Panc1 (cell line): Measurements from ENCODE around the gene POU4F2. TPM values are rescaled to one million over a fixed set of nuclear protein-coding genes. Genes with fewer than 3 reads are reported as not detected.

Source experiments
- ATAC-seq: fragments of 200-7000 bp; cut with Tn5 transposase; 2 replicates; pipeline ENCODE4 v1.9.1; 2020; ENCODE audit warnings: mild to moderate bottlenecking, moderate library complexity
- Bru-seq: library from RNA; stranded (reverse); fragments of 400-500 nt; gene quantifications from one replicate; lab custom pipeline; 2021; lab: Mats Ljungman, UMichigan
- BruChase-seq, 2 experiments: library from RNA; stranded (reverse); fragments of 400-500 nt; gene quantifications; one replicate each; lab custom pipeline; 2021; lab: Mats Ljungman, UMichigan
- BruUV-seq: library from RNA; stranded (reverse); fragments of 400-500 nt; replicated peaks from 2 replicates; lab custom pipeline; 2021; lab: Mats Ljungman, UMichigan
- CTCF ChIA-PET: fragments of 300-600 bp; sonication (Branson Sonifier 250); formaldehyde crosslinking; loops from one replicate; lab custom pipeline; 2022; ENCODE audit warnings: antibody characterized with exemption; lab: Charles Lee
- POLR2A ChIA-PET: fragments of 300-600 bp; sonication (Branson Sonifier 250); formaldehyde crosslinking; loops from one replicate; lab custom pipeline; 2022; ENCODE audit warnings: antibody characterized with exemption; lab: Charles Lee
- DNase-seq: peaks from one replicate; pipeline ENCODE4 v3.0.0-alpha.2; 2010; ENCODE audit warnings: low read depth, low spot score
- H3K27ac ChIP-seq: 2 replicates; pipeline ENCODE4 v1.5.1; 2011; ENCODE audit warnings: mild to moderate bottlenecking, low read length, inconsistent platforms
- H3K27me3 ChIP-seq: fragments of 200-500 bp; sonication (Bioruptor generic); 2 replicates; pipeline ENCODE4 v1.6.0; 2014; ENCODE audit warnings: low read length, inconsistent platforms; ENCODE audit not compliant: control insufficient read depth, insufficient read depth
- H3K36me3 ChIP-seq: fragments of 200-500 bp; sonication (Bioruptor generic); 2 replicates; pipeline ENCODE4 v1.5.1; 2014; ENCODE audit warnings: inconsistent platforms, mild to moderate bottlenecking, low read length, moderate library complexity; ENCODE audit not compliant: control insufficient read depth, insufficient read depth
- H3K4me1 ChIP-seq: 2 replicates; pipeline ENCODE4 v1.5.1; 2011; ENCODE audit warnings: inconsistent platforms, mild to moderate bottlenecking, low read length, moderate library complexity; ENCODE audit not compliant: control insufficient read depth, insufficient read depth
- H3K4me3 ChIP-seq, 2 experiments: 2 replicates each; pipeline ENCODE4 v1.5.1; 2011 to 2012; ENCODE audit warnings: low read depth in 2 of 2, low read length in 2 of 2, mild to moderate bottlenecking in 2 of 2, inconsistent platforms in 1 of 2, moderate library complexity in 1 of 2
- H3K9me3 ChIP-seq: fragments of 200-500 bp; sonication (Bioruptor generic); 2 replicates; pipeline ENCODE4 v1.5.1; 2014; ENCODE audit warnings: low read depth, mild to moderate bottlenecking, inconsistent platforms, low read length, moderate library complexity; ENCODE audit not compliant: control insufficient read depth, insufficient read depth
- POLR2AphosphoS5 ChIP-seq: IDR thresholded peaks from 2 replicates; pipeline ENCODE4 v1.6.1; 2012; ENCODE audit warnings: mild to moderate bottlenecking, low read depth, low read length, moderate library complexity
- SIN3A ChIP-seq: IDR thresholded peaks from 2 replicates; pipeline ENCODE4 v1.6.1; 2012; ENCODE audit warnings: low read depth, mild to moderate bottlenecking, low read length, moderate library complexity, borderline replicate concordance; ENCODE audit not compliant: insufficient read depth
- TCF7L2 ChIP-seq: IDR thresholded peaks from 2 replicates; pipeline ENCODE4 v1.6.1; 2011; ENCODE audit warnings: mild to moderate bottlenecking, low read depth, low read length, inconsistent platforms
- in situ Hi-C: cut with HindIII; loops from 2 replicates; pipeline ENCODE4 v1.10.0; 2016; ENCODE audit warnings: low sequenced_read_pairs, low pct_unique_long_range_greater_than_20kb
- intact Hi-C: fragments of 100-400 bp; cut with micrococcal nuclease; formaldehyde crosslinking; loops from one replicate; pipeline ENCODE4 v1.10.0; 2022; ENCODE audit not compliant: unreplicated experiment
- long read RNA-seq: library from polyadenylated mRNA; unstranded; transcript quantifications from one replicate; pipeline ENCODE4 v2.0.0, GENCODE V29; 2021; ENCODE audit not compliant: unreplicated experiment
- polyA plus RNA-seq: library from polyadenylated mRNA; unstranded; fragments of >200 nt; gene quantifications from one replicate; pipeline ENCODE4 v1.2.1, GENCODE V29; 2012; ENCODE audit warnings: missing spikeins; ENCODE audit not compliant: insufficient read length
- total RNA-seq: library from RNA; stranded (reverse); gene quantifications from one replicate; pipeline ENCODE4 v1.2.1, GENCODE V29; 2021; ENCODE audit not compliant: unreplicated experiment
- TF ChIP-seq, protein P1 (sequence below), 2 experiments: IDR thresholded peaks; 2 replicates each; pipeline ENCODE4 v1.6.1; 2011 to 2012; ENCODE audit warnings: low read depth in 2 of 2, control low read depth in 1 of 2, low read length in 1 of 2, mild to moderate bottlenecking in 1 of 2, moderate library complexity in 1 of 2; ENCODE audit not compliant: insufficient read depth in 1 of 2
- TF ChIP-seq, protein P2 (sequence below): fragments of 450-650 bp; IDR thresholded peaks from 2 replicates; pipeline ENCODE4 v1.5.1; 2017; ENCODE audit warnings: mild to moderate bottlenecking

Gene POU4F2, protein sequence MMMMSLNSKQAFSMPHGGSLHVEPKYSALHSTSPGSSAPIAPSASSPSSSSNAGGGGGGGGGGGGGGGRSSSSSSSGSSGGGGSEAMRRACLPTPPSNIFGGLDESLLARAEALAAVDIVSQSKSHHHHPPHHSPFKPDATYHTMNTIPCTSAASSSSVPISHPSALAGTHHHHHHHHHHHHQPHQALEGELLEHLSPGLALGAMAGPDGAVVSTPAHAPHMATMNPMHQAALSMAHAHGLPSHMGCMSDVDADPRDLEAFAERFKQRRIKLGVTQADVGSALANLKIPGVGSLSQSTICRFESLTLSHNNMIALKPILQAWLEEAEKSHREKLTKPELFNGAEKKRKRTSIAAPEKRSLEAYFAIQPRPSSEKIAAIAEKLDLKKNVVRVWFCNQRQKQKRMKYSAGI
- total RNA-seq (not detected), Bru-seq, nascent RNA (not detected), BruChase-seq, experiment 1, labeled RNA remaining after a 2-hour chase (not detected), BruChase-seq, experiment 2, labeled RNA remaining after a 6-hour chase (not detected)
- polyA plus RNA-seq = not detected
- long read RNA-seq = 0 reads

DNA sequence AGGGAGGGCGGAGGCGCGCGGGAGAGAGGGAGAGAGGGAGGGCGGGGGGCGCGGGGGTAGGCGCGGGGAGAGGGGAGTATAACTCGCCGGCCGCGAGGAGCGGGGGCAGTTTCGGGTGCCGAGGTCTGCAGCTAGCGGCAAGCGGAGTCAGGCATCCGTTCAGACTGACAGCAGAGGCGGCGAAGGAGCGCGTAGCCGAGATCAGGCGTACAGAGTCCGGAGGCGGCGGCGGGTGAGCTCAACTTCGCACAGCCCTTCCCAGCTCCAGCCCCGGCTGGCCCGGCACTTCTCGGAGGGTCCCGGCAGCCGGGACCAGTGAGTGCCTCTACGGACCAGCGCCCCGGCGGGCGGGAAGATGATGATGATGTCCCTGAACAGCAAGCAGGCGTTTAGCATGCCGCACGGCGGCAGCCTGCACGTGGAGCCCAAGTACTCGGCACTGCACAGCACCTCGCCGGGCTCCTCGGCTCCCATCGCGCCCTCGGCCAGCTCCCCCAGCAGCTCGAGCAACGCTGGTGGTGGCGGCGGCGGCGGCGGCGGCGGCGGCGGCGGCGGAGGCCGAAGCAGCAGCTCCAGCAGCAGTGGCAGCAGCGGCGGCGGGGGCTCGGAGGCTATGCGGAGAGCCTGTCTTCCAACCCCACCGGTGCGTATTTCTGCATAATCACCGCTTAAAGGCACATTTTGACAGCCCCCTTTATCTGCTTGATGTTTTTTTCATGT is at the start of gene POU4F2:
POU4F2 (plus strand) TSS at position 108 of the 720 bp plus-strand sequence; CDS start at position 356, 248 bp downstream.
- TF ChIP-seq, protein P1, sequence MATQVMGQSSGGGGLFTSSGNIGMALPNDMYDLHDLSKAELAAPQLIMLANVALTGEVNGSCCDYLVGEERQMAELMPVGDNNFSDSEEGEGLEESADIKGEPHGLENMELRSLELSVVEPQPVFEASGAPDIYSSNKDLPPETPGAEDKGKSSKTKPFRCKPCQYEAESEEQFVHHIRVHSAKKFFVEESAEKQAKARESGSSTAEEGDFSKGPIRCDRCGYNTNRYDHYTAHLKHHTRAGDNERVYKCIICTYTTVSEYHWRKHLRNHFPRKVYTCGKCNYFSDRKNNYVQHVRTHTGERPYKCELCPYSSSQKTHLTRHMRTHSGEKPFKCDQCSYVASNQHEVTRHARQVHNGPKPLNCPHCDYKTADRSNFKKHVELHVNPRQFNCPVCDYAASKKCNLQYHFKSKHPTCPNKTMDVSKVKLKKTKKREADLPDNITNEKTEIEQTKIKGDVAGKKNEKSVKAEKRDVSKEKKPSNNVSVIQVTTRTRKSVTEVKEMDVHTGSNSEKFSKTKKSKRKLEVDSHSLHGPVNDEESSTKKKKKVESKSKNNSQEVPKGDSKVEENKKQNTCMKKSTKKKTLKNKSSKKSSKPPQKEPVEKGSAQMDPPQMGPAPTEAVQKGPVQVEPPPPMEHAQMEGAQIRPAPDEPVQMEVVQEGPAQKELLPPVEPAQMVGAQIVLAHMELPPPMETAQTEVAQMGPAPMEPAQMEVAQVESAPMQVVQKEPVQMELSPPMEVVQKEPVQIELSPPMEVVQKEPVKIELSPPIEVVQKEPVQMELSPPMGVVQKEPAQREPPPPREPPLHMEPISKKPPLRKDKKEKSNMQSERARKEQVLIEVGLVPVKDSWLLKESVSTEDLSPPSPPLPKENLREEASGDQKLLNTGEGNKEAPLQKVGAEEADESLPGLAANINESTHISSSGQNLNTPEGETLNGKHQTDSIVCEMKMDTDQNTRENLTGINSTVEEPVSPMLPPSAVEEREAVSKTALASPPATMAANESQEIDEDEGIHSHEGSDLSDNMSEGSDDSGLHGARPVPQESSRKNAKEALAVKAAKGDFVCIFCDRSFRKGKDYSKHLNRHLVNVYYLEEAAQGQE (IDR thresholded peaks at IDR 0.05; ENCODE audit: insufficient read depth in 1 of 2, low read depth in 2 of 2, low read length in 1 of 2) = no peak
- TF ChIP-seq SIN3A (no peak), POLR2AphosphoS5 (no peak), TCF7L2 (no peak)
- TF ChIP-seq, protein P2, sequence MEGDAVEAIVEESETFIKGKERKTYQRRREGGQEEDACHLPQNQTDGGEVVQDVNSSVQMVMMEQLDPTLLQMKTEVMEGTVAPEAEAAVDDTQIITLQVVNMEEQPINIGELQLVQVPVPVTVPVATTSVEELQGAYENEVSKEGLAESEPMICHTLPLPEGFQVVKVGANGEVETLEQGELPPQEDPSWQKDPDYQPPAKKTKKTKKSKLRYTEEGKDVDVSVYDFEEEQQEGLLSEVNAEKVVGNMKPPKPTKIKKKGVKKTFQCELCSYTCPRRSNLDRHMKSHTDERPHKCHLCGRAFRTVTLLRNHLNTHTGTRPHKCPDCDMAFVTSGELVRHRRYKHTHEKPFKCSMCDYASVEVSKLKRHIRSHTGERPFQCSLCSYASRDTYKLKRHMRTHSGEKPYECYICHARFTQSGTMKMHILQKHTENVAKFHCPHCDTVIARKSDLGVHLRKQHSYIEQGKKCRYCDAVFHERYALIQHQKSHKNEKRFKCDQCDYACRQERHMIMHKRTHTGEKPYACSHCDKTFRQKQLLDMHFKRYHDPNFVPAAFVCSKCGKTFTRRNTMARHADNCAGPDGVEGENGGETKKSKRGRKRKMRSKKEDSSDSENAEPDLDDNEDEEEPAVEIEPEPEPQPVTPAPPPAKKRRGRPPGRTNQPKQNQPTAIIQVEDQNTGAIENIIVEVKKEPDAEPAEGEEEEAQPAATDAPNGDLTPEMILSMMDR = no peak
- DNase-seq (no peak), ATAC-seq (no peak)
- no peak within 1 kb of the TSS for H3K4me3 ChIP-seq
- no peaks in the 10 kb centered on the region for H3K4me1 ChIP-seq
- intact Hi-C loops (no loop called here), in situ Hi-C loops (no loop called here)
- ChIA-PET POLR2A (no interaction called here), CTCF (no interaction called here)
- no TSS peak for BruUV-seq
- no peaks in the 10 kb centered on the region; the same call in 1 of the 2 replicates for H3K27me3 ChIP-seq
- no peaks in the 10 kb centered on the region for H3K9me3 ChIP-seq
- H3K36me3 ChIP-seq = no peaks in the 10 kb centered on the region
- no peak within 1 kb of the TSS for H3K27ac ChIP-seq

DNA sequence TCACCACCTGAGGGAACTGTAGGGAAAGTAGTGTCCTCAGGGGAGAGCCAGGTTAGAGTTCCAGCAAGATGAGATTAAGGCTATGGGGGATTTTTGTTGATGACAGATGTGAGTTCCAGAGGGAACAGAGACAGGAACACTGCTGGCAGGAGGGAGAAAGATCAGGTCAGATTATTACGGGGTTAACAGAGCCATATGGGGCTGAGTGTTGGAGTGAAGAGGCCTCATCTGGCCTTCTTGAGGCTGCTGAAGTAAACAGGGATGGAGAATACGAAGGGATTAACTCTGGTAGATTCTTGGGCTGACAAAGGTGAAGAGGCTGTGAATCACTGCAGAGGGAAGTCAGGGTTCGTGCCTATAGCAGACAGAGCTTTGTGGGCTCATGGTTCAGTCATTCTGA is 47.9 kb upstream of the POU4F2 start:
- Histone ChIP-seq H3K27ac (no peak overlapping the region), H3K27me3 (no peaks in the 10 kb centered on the region), H3K4me3 (no peak overlapping the region), H3K36me3 (no peaks in the 10 kb centered on the region), H3K9me3 (no peaks in the 10 kb centered on the region), H3K4me1 (no peaks in the 10 kb centered on the region)
- intact Hi-C loops = no loop called here
- no peak for DNase-seq
- ChIA-PET CTCF (no interaction called here), POLR2A (no interaction called here)
- in situ Hi-C loops = no loop called here
- TF ChIP-seq SIN3A = no peak
- TF ChIP-seq TCF7L2 = no peak
- TF ChIP-seq POLR2AphosphoS5 = no peak
- TF ChIP-seq, protein P2 = no peak
- TF ChIP-seq, protein P1 (IDR thresholded peaks at IDR 0.05; ENCODE audit: insufficient read depth in 1 of 2, low read depth in 2 of 2, low read length in 1 of 2) = no peak
- no TSS peak for BruUV-seq
- no peak for ATAC-seq
